T47D (cell line): ENCODE data around the gene ARHGEF37.

Source experiments
- DNase-seq, 2 experiments: peaks; one replicate each; pipeline versions ENCODE4 v3.0.0 to v3.0.0-alpha.2; 2011 to 2012; ENCODE audit warnings: low read depth in 1 of 2, low spot score in 1 of 2
- JUND ChIP-seq: IDR thresholded peaks from 2 replicates; pipeline ENCODE4 v1.6.1; 2012; ENCODE audit warnings: low read depth
- in situ Hi-C: cut with HindIII; loops from 2 replicates; pipeline ENCODE4 v1.10.0; 2016; ENCODE audit warnings: low sequenced_read_pairs, low pct_unique_long_range_greater_than_20kb

Gene ARHGEF37

DNA sequence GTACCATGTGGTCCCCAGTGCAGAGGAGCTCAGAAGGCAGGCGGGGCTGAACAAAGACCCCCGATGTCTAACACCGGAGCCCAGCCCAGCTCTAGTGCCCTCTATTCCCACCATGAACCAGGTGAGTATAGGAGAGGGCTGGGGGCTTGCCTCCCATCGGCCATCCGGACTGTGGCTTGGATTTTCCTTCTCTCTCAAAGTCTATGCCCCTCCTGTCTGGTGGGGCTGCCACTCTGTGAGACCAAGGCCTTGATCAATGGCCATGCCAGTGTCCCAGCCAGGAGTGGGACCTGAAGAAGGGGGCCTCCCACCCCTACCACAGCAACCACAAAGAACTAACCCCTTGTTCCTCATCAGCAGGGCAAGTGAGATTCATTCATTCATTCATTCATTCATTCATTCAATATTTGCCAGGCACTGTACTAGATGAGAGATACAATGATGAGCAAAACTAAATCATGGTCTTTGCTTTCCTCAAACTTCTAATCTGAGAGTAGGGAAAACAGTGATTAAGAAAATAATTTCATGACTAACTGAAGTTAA lies 47.6 kb downstream of the ARHGEF37 start:
- in situ Hi-C loops: no loop called here
- no peak for DNase-seq
- no peak for TF ChIP-seq JUND

DNA sequence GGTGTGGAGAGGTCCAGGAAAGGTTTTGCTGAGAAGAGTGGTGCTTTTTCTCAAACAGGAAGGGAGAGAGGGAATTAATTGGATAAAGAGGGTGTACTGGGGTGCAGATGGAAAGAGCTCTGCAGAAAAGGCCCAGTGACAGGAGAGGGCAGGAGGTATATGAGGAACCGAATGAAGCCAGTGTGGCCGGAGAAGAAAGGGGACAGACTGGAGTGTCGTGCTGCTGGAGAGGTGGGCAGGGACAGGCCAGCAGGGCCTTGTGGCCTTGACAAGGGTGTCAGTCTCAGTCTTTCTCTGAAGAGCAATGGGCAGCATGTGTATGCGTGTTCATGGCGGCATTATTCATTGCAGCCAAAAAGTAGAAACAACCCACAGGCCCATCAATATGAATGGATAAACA lies 48.1 kb downstream of the ARHGEF37 start:
- TF ChIP-seq JUND: no peak
- DNase-seq: no peak
- in situ Hi-C loops: no loop called here

DNA sequence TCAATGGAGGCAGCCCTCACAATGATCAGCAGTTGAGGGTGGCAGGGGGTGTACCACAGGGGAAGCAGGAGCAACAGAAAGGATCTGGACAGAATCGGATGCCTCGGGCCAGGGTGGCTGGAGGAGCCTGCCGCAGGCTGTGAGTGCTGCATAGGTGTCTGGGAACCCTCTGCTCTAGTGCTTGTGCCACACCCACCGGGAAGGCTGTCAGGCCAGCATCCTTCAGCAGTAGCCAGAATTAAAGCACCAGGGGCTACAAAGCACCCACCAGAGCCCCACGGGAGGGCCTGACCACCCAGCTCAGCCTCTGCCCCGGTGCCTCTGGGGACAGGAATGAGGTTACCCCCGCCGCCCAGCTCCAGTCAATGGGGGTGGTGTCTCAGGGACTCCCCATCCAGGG lies 49.0 kb downstream of the ARHGEF37 start:
- TF ChIP-seq JUND: no peak
- in situ Hi-C loops: no loop called here
- DNase-seq: no peak

- TF ChIP-seq JUND: no peak
- in situ Hi-C loops: no loop called here
- no peak for DNase-seq
Observed at GRCh38 chr5:149631506-149631905, 50.2 kb downstream of the ARHGEF37 start.

- DNase-seq: no peak
- in situ Hi-C loops: no loop called here
- TF ChIP-seq JUND: no peak
Observed at GRCh38 chr5:149632311-149633251, 51.3 kb downstream of the ARHGEF37 start.

DNA sequence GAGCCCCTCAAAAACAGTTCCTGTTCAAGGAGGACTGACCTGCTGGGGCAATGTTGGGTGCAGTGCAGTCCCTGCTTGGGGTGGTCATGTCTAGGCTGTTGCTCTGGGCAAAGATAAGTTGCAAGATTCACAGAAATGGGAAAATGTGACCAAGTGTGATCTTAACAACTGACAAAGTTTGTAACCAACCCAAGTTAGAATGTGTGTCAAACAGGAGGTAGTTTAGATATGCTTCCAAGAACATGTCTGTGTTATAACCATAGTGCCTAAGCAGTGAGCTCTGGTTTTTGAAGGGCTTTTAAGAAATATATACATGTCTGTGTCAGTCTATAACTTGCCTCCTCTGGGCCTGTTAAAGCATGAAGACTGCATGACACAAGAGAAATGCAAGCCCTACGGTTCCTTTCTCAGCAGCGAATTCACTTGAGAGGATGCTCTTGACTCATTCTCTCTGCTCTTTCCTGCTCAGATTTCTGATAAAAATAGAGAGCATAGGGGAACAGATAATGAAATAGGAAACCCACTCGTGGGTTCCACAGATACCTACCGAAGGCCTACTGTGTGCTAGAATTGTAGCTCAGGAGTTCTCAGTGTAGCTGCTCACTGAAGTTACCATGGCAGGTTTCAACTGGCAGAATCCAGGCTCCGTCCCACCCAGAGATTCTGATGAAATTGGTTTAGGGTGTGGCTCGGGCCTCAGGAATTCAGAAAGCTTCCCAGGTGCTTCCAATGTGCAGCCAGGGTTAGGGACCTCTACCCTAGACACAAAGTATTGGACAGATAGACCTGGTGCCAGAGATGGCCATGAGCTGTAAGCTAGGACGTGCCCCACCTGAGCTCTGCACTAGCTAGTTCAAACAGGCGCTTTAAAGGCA lies 52.4 kb downstream of the ARHGEF37 start:
- no peak for DNase-seq
- TF ChIP-seq JUND: no peak
- in situ Hi-C loops: no loop called here

GRCh38 chr5:149635394-149635793 lies 54.1 kb downstream of the ARHGEF37 start:
- TF ChIP-seq JUND: no peak
- DNase-seq: no peak

GRCh38 chr5:149636191-149636860 lies 55.0 kb downstream of the ARHGEF37 start:
- TF ChIP-seq JUND: no peak
- in situ Hi-C loops: no loop called here
- DNase-seq: no peak

More at GRCh38 chr5:149635394-149635793, 54.1 kb downstream of the ARHGEF37 start:
- in situ Hi-C loops: no loop called here

DNA sequence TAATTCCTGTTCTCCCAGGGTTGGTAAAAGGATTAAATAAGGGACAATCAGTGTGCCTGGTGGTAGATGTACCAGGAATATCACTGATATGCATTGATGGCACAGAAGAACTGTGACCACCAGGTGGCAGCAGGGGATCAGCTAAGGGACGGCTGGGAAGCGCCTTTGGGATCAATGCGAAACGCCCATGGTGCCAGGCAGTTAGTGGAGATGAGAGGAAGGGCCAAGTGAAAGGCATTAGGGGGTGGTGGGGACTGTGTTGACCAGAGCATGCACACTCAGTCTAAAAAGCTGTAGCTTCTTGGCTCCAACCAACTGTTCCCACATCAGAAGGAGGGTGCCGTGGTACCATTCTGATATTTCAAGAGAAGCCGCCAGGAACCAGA lies 55.6 kb downstream of the ARHGEF37 start:
- in situ Hi-C loops: no loop called here
- no peak for TF ChIP-seq JUND
- peak; percentile 58 to 79 for DNase-seq

DNA sequence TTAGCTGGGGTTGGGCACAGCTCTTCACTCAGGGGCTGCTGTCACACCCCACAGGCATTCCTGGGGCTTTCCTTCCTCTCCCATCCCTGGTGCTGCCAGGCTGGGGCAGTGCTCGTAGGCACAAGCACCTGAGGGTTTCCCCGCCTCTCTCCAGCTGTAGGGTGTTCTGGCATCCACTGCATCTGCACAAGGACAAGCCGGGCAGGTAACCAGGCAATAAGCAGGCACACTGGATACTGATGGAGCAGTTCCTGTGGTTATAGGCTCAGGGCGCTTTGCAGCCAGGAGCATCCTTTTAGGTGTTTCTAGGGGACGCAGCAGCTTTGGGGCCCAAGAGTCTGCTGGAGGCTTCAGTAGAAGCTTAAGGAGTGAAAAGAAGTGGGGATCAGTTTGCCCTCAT lies 56.8 kb downstream of the ARHGEF37 start:
- no peak for DNase-seq
- no peak for TF ChIP-seq JUND
- in situ Hi-C loops: no loop called here

- in situ Hi-C loops: no loop called here
- no peak for TF ChIP-seq JUND
- no peak for DNase-seq
Observed at GRCh38 chr5:149638546-149639241, 57.4 kb downstream of the ARHGEF37 start.

- in situ Hi-C loops: no loop called here
- no peak for DNase-seq
- no peak for TF ChIP-seq JUND
Observed at GRCh38 chr5:149639737-149640136, 58.4 kb downstream of the ARHGEF37 start.
